SK-MEL-5 (cell line): ENCODE results near the gene GAPDH. TPM values are rescaled to one million over a fixed set of nuclear protein-coding genes. Genes with fewer than 3 reads are reported as not detected.
A peak's percentile ranks its signal among the peaks of the same experiment; 100 is the strongest.
"Not testable (repeated sequence)": the region's sequence is repeated elsewhere in the genome, so short reads cannot be mapped to it uniquely, and the experiment has no call there.

Source experiments
- DNase-seq: peaks from one replicate; pipeline ENCODE4 v3.0.0-alpha.2; 2016; ENCODE audit warnings: low read depth, low spot score
- in situ Hi-C: cut with HindIII; loops from 2 replicates; pipeline ENCODE4 v1.10.0; 2016; ENCODE audit warnings: low sequenced_read_pairs, high pct_unique_total_duplicates, low pct_unique_long_range_greater_than_20kb
- total RNA-seq: library from RNA; depleted of rRNA; stranded (reverse); fragments of >200 nt; shearing (Covaris generic); gene quantifications from 2 replicates; pipeline ENCODE4 v1.2.3, GENCODE V29; 2014

The GAPDH gene
- total RNA-seq, 1 experiment from 2014 or later = 9,829 TPM

DNA sequence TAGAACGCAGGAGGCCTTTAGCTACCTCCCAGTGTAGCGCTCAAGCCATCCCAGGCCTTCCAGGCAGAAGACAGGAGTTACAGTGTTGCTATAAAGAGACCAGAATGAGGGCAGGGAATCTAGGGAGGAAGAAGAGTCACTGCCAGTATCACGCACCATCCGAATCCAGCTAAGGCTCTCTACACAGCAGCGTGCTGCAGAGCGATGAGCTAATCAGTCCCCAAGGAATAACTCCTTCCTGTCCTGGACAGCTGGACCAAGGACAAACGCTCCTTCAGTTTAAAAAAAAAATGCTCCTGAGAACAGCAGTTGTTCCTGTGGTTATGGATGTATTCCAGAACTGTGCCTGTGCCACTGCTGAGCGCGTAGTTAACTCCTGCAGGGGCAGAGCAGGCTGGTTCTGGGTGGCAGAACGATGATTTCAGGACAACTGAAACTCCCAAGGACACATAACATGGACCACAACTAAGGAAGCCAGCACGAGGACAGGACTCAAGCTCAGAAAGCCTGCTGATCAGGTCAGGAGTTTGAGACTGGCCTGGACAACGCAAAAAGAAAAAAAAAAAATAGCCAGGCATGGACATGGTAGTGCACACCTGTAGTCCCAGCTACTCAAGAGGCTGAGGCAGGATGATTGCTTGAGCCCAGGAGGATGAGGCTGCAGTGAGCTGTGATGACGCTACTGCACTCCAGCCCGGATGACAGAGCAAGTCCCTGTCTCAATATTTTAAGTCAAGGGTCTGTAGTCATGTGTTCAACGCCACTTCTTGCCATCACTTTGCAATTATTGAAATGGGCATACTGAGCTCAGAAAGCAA is 18.9 kb downstream of the GAPDH start:
- peak; percentile 84 for DNase-seq
- in situ Hi-C loops = no loop called here

DNA sequence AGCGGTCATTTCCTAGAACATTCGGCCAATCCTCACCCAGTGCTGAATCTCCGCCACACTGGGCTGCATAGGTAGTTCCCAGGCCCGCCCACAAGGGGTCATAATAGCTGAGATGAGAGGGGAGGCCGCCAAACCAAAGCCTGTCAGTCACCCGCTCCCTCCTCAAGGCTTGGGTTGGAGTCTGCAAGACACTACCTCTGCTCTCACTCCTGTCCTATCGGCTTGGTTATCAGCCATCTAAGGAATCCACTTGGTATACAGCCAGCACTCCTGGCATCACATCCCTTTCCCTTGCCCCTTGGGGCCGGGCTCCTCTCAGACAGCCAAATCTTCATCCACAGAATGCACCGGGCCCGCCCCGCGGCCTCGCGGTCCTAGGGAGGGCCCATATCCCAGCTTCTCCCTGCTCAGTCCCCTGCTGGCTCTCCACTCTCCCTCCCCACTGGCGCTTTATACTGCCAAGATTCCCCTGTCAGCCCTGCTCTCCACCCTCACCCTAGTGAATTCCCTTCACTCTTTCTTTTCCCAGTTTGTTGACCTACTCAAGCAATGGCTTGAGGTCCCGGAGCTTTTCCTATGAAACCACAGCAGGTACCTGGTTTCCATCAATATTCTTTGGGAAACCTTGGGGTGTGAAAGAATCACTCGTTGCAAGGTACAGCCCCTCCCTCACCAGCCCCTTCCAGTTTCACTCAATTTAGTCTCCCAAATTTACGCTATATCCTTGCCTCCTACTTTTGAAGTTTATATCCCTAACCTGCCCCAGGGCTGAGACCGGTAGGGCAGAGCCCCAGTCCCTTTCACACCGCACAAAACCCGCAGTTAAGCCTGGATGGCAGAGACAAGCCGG is 20.1 kb downstream of the GAPDH start:
- peak; percentile 85 for DNase-seq
- in situ Hi-C loops = no loop called here

DNA sequence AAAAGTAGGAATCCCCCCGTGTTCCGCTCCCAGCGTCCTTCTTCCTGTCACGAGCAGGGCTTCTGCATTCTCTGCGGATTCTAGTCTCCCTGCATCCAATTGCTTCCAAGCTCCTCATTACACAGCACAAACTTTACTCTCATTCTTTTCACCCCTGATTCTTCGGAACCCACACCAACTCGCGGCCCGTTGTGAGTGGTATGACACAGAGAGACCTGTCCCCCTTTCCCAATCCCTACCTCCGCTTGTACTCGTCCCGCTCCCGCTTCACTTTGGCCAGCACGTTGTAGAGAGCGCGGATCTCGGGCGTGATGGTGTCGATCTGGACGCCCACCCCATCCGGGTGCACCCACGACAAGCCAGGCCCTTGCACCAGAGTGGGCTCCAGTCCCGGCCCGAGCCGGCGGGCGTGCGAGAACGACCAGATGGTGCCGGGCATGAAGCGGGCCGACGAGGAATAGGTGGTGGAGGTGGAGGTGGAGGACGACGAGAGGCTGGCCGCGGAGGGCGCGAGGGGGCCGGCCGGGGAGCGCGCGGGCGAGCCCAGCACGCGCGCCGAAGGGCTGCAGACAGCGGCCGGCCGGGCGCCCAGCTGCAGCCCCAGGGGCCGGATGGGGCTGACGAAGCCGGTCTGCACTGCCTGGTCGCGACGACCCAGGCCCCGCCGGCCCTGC is 20.8 kb downstream of the GAPDH start:
- peak; percentile 15 for DNase-seq
- in situ Hi-C loops = no loop called here

DNA sequence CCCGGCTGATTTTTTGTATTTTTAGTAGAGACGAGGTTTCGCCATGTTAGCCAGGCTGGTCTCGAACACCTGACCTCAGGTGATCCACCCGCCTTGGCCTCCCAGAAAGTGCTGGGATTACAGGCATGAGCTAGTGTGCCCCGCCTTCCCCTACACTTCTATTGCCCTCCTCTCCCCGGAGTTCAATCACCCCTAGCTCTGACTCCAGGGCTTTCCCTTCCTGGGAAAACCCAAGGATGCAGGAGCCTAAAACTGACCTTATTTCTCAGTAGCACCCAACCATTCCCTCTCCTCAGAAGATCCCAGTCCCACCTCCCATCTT is 22.1 kb downstream of the GAPDH start:
- in situ Hi-C loops, DNase-seq: not testable (repeated sequence)

DNA sequence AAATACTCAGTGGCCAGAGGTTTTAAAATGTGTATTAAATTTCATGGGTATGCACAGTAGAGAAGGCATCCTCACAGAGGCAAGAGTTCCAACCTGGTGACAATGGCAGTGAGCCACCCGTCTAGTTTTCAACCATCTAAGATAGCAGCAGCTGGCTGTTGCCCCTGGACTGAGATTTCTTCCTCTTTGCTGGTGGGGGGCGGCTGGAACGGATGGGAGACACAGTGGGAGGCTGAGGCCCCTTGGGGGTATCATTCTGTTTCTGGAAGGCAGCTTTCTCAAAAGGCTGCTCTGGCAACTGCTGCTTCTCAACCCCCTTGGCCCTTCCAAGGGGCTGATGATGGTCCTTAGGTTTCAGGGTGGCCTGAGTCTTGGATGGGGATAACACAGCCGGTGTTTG is 22.5 kb downstream of the GAPDH start:
- in situ Hi-C loops = no loop called here
- no peak for DNase-seq

DNA sequence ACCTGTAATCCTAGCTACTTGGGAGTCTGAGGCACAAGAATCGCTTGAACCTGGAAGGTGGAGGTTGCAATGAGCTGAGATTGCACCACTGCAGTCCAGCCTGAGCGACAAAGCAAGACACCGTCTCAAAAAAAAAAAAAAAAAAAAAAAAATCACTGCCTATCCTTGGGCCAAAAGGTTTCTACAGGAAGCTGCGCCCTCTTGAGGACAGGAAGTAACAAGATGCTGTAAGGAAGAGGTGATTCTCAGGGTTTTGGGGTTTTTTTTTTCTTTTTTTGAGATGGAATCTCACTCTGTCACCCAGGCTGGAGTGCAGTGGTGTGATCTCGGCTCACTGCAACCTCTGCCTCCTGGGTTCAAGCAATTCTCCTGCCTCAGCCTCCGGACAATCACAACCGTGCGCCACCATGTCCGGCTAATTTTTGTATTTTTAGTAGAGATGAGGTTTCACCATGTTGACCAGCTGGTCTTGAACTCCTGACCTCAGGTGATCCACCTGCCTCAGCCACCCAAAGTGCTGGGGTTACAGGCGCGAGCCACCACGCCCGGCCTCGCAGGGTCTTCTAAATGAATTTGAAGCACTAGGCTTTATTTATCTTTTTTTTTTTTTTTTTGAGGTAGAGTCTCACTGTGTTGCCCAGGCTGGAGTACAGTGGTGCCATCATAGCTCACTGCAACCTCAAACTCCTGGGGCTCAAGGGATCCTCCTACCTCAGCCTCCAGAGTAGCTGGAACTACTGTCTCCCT is 23.9 kb downstream of the GAPDH start:
- DNase-seq = peak; percentile 90
- in situ Hi-C loops = not testable (repeated sequence)

DNA sequence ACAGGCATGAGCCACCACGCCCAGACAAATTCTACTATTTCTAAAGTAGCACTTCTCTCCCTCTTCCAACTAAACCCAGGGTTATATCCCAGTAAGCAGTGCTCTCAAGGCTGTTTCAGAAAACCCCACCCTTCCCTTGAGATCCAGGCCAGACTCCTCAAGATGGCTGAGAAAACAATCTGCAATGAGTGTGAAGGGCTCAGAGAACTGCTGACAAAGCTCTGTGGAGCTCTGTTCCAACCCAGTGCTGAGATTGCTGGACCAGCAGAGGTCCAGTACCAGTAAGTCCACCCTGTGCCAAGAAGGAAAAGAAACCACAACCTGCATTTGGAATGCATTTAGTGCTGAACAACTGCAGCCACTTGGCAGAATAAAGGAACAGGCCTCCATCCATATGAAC is 25.2 kb downstream of the GAPDH start:
- in situ Hi-C loops = no loop called here
- DNase-seq = no peak

DNA sequence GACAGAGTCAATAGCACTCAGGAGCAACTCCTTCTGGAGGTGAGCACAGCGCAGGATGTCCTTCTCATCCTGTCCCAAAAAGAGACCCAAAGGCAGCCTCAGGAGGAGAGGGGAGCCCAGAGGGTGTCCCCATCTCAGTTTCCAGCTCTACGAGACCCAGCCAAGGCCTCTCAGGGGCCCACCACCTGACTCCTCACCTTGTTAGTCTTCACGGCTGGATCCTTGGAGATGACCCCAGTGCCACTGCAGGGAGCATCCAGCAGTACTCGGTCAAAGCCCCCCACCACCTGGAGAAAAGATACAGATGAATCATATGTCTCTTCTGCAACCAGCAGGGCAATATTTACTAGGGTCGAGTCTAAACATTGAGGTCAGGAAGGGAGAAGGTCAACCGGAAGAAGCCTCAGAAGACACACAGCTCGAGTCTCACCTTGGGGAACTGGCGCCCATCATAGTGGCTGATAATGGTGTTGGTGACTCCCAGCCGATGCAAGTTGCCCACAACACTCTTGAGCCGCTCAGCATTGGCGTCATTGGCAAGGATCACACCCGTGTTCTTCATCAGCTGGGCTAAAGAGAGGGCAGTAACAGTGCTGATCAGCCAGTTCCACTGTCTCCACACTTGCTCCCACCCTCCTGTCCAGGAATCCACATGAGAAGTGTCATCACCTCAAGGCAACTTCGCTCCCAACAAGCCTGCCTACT is 26.3 kb downstream of the GAPDH start:
- in situ Hi-C loops = no loop called here
- no peak for DNase-seq

DNA sequence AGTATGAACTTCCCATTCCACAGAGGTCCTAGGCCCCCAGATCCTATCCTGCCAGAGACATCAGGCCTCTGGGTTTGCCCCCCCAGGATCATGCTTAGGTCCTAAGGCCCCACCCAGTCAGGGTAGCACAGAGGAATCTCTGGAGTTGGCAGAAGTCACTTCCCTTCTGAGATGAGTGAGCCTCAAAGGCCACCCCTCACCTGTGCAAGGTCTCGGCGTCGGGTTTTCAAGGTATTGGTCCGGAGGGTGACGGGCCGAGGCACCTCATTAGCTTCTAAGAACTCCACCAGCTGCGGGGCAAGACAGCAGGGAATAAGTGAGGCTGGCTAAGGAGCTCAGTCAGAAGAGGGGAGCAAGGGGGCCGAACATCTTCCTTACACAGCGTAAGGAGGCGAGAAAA is 28.6 kb downstream of the GAPDH start:
- no peak for DNase-seq
- in situ Hi-C loops = no loop called here

DNA sequence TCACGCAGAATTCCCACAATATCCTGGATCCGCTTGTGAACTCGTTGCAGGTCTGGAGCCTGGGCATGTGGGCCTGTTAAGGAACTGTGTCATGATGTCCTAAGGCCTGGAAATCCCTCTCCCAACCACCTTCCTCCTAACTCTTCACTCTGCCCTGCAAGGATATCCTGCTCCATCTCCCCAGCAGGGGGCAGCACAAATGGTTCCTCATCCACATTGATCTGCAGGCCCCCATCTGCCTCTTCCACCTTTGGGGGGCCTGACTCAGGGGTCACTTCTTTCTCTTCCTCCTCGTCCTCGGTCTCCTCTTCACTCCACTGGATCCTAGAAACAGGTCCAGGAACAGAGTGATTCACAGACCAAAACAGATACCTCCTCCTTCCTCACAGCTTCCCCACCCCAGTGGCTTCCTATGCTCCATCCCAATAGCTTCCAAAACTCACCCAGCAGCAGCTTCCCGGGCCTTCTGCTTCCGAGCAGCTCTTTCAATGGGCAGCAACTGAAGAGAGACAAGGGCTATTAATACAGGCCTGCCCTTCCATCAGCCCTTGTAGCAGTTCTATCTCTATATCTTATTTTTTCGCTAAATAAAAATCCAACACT is 29.2 kb downstream of the GAPDH start:
- DNase-seq = peak; percentile 74
- in situ Hi-C loops = no loop called here

DNA sequence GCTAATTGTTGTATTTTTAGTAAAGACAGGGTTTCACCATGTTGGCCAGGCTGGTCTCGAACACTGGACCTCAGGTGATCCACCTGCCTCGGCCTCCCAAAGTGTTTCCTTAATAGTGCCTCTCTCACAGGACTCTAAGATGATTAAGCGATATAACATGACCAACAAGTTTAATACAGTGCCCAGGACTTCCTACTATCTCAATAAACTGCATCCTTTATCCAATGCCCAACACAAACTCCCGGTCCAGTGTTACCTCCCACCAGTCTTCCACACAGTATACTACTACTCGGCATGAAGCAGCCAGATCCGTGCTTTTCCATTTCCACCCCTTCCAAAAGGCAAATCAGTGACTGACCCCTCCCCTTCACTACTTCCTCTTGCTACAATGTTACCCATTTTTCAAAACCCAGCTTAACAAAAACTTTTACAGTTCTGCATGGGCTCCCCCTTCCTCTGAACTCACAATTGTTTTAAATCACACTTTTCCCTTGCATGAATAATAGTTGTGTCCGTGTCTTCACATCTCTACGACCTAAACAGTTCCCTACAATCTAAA is 32.9 kb downstream of the GAPDH start:
- in situ Hi-C loops = no loop called here
- DNase-seq = peak; percentile 17

DNA sequence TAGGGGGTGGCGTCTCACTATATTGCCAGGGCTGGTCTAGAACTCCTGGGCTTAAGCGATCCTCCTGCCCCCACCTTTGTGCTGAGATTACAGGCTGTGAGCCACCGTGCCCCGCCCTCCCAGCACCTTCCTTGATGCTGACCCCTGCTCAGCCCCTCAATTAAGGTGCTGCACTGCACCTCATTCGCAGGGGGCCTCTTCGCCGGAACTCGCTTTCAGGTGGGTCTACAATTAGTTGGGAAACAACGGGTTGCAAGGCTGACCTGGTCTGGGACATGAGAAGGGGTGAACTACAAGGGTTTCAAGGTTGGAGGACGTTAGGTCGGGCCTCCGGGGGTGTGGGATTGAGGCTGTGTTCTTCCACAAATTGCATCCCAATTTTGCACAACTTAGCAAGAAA is 35.0 kb downstream of the GAPDH start:
- DNase-seq = no peak
- in situ Hi-C loops = no loop called here

DNA sequence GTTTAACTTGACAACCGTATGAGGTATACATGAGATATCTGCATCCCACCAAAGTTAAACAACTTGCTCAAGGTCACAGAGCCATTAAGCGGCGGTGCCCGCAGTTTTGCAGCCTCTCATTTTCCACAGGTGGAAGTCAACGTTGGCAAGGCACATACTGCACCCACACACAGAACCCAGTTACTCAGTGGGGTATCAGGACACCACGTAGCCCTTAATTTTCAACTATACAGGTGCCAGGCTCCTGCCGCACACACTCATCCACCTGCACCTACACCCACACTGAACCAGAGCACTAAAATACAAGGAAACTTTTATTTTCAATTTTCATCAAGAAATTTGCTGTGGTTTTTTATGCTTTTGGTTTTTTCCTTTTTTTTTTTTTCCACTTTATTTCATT is 35.5 kb downstream of the GAPDH start:
- DNase-seq = no peak
- in situ Hi-C loops = no loop called here

DNA sequence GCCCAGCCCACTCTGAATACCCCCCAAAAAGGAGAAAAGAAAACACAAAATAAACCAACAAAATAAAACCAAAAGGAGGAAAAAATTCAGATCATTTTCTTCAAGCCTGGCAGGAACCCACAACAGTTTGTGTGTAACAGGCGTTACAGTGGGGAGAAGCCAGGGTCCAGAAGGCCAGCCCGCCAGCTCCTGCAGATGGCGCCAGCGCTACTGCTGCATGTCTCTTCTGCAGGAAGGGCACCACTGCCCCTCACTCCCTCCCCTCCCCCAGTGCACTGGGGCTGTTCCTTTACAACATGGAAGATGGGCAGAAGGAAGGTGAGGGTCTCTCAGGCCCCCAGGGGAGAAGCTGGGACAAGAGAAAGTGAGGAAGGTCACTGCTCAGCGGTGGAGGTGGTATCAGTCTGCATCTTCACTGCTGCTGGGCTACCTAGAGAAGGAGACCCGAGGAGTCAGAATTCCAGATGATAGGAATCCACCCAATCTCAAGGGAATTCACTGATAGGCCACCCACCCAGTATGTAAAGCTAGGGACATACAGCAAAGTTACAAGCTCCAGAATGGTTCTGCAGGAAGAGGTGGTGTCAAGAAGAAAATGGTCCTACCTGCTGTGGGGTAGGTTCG is 36.1 kb downstream of the GAPDH start:
- peak; percentile 70 for DNase-seq
- in situ Hi-C loops = no loop called here

DNA sequence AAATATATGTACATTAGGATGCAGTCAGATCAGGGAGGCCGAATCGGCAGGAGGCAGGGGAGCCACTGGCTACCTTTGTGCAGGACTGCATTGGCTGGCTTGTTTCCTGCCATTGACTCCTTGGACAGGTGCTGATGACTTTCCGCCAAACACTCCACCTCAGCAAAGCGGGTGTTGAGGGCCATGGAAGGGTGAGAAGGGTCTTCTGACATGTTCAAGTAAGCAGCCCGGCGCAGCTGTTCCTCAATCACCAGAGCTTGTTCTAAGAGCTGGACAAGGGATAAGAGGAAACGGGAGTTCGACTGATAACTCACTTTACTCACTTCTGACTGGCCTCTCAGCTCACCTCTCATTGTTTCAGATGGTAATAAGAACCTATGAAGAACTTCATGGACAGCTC is 38.7 kb downstream of the GAPDH start:
- DNase-seq = no peak
- in situ Hi-C loops = no loop called here

DNA sequence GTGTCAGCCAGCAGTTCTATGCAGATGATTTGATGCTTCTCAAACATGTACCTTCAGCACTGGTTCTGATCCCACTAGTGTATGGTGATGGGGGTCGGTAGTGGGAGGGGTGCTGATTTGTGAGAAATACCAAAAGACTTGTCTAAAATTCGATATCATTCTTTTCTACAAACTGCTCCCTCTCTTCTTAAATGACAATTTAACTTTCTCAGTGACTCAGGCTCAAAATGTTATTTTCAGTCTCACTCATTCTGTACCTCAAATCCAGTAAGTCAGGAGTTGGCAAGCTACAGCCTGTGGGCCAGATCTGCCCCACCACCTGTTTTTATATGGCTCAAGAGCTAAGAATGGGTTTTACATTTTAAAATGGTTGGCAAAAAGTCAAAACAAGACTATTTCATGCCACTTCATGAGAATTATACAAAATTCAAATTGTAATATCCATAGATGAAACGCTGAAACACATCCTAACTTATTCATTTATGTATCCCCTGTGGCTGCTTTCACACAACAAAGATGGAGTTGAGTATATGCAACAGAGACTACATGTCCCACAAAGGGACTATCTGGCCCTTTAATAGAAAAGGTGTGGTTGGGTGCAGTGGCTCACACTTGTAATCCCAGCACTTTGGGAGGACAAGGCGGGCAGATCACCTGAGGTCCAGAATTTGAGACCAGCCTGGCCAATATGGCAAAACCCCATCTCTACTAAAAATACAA is 40.4 kb downstream of the GAPDH start:
- in situ Hi-C loops = no loop called here
- DNase-seq = no peak
